Choroid plexus epithelial cell (primary cell): ENCODE data around the gene LRP1B.
A peak's percentile ranks its signal among the peaks of the same experiment; 100 is the strongest.

Experiments used
- DNase-seq: peaks from one replicate; pipeline ENCODE4 v3.0.0-alpha.2; 2010; ENCODE audit warnings: low read depth
- H3K4me3 ChIP-seq: 2 replicates; pipeline ENCODE4 v1.5.1; 2011; ENCODE audit warnings: low read depth, mild to moderate bottlenecking, control low read depth, low read length, moderate library complexity
- TF ChIP-seq, protein P1 (sequence below): conservative IDR thresholded peaks from 2 replicates; pipeline ENCODE4 v1.5.1; 2011; ENCODE audit warnings: low read depth, mild to moderate bottlenecking, control low read depth, inconsistent platforms, low read length, moderate library complexity

The LRP1B gene

DNA sequence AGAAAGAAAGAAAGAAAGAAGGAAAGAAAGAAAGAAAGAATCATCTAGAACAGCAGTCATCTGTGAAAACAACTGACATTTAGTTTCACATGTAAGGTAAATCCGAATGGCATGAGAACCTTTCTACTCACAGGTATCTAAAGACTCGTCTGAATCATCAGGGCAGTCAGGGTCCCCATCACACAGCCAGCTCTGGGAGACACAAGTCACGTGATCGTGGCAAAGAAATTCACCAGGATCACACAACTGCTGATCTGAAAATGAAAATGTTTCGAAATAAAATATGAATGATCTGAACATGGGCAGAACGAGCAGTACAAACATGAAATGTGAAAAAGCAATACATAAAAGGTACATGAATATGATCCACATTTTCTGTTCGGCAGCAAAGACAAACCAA, 320.7 kb downstream of the LRP1B start:
- no peak overlapping the region for H3K4me3 ChIP-seq
- no peak for DNase-seq
- TF ChIP-seq, protein P1, sequence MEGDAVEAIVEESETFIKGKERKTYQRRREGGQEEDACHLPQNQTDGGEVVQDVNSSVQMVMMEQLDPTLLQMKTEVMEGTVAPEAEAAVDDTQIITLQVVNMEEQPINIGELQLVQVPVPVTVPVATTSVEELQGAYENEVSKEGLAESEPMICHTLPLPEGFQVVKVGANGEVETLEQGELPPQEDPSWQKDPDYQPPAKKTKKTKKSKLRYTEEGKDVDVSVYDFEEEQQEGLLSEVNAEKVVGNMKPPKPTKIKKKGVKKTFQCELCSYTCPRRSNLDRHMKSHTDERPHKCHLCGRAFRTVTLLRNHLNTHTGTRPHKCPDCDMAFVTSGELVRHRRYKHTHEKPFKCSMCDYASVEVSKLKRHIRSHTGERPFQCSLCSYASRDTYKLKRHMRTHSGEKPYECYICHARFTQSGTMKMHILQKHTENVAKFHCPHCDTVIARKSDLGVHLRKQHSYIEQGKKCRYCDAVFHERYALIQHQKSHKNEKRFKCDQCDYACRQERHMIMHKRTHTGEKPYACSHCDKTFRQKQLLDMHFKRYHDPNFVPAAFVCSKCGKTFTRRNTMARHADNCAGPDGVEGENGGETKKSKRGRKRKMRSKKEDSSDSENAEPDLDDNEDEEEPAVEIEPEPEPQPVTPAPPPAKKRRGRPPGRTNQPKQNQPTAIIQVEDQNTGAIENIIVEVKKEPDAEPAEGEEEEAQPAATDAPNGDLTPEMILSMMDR, result no peak

DNA sequence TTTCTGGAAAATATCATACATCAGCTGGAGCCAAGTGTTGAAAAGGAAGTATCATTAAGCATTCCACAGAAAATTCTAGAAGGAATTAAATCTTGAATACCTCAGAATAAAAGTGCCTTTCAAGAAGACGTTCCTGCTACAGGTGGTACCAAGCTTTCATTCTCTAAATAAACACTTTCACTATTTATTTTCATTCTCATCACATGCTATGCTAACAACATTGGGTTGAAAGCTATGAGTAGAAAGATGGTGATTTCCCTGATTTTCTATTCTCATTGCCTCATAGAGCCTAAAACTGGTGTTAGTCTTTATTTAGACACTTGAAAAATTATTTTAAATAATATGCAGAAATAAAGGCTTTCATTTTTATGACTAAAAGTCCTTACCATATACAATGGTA, 324.7 kb downstream of the LRP1B start:
- H3K4me3 ChIP-seq, result no peak overlapping the region
- DNase-seq, result no peak
- TF ChIP-seq, protein P1, result no peak

DNA sequence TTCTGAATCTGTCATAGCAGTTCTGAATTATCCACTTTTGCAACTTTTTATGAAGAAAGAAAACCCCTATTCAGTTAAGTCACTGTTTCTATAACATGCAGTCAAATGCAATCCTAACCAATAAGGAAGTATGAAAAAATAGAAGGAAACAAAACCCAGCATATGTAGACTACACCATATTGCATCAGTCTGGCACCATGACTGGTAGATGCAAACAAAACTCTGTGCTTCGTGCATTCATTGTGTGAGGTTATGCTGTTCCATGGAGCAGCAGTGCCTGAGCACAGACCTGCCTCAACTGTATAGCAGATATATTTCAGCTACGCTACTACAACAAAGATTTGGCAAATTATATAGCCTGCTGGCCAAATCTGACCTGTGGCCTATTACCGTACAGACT, 325.5 kb downstream of the LRP1B start:
- TF ChIP-seq, protein P1, result no peak
- H3K4me3 ChIP-seq, result no peak overlapping the region
- DNase-seq, result no peak

DNA sequence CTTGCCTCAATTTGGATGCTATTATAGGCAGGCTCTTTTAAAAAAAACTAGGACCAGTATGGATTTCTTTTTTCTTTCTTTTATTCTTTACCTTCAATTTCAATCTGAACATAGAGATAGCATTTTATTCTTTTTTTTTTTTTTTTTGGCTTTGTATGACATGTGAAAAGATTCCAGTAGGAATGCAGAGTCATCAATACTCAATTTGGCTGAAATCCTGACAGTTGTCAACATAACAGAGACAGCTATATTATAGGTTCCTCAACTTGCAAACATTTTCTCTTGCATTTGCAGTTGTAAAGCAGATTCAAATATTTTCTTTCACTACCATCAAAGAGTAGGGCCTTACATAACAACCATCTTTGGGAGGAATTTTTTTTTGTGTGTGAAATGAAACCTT, 334.4 kb downstream of the LRP1B start:
- TF ChIP-seq, protein P1, result no peak
- DNase-seq, result no peak
- H3K4me3 ChIP-seq, result no peak overlapping the region

DNA sequence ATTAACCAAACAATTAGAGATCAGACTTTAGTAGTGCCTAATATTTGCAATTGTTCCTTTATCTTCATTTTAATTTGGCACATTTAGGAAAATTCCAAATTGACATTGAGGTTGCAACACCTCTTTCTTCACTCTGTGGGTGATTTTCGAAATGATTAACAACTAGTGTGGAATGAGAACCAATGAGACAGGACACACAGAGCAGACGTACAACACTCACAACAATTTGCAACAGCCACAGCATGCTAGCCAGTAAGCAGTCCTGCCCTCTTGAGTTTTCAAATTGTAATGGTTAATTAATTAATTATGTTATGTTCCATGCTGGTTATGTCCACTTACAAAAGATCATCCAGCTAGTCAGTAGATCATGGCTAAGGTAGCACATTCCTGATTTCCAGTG, 339.3 kb downstream of the LRP1B start:
- no peak overlapping the region for H3K4me3 ChIP-seq
- TF ChIP-seq, protein P1, result no peak
- peak; percentile 4 for DNase-seq

DNA sequence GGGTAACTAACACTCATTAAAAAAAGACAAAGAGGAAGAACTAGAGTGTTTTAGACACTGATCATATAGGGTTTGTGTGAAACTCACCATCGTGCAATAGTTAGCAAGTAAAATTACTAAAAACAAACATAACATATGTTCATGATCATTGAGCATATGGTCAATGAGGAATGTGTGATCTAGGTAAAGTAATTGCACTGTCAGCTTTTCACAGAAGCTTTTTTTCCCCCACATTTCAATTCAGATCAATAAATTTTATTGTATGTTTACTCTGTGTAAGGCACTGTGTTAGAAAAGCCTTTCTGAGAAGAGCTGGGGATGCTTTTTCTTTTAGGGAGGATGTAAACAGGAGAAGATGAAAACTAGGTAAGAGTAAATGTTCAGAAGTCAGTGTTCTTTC, 348.2 kb downstream of the LRP1B start:
- H3K4me3 ChIP-seq, result no peak overlapping the region
- DNase-seq, result no peak
- TF ChIP-seq, protein P1, result no peak

DNA sequence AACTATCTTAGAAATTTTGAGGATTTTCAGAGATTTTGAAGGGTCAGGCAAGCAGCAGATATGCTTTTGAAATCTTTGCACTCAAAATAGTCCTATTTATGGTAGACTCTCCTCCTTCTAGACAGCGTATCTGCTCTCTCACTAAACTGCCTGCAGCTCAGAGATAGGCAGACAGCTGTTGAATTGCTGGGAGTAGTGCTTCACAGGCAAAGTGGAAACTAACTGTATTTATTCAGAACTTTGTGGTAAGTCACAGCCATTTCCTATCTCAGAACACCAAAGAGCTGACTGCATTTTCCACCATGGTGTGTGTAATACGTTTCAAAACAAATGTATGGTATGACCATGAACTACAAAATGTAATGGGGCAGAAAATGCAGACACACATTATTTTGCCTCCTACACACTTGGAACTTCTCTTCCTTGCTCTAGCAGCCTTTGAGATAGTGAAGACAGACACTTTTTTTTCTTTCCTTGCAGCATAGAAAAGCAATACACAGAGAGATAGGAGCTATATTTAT, 352.4 kb downstream of the LRP1B start:
- DNase-seq, result peak; percentile 4
- no peak overlapping the region for H3K4me3 ChIP-seq
- TF ChIP-seq, protein P1, result no peak
